OCI-M2 (cell line): ENCODE data around the gene LRRC9.
"Not testable (repeated sequence)": the region's sequence is repeated elsewhere in the genome, so short reads cannot be mapped to it uniquely, and the experiment has no call there.

ENCODE experiments used
- DNase-seq: peaks from one replicate; lab custom pipeline; 2025; ENCODE audit not compliant: unreplicated experiment; lab: John Stamatoyannopoulos, UW

LRRC9 gene

DNA sequence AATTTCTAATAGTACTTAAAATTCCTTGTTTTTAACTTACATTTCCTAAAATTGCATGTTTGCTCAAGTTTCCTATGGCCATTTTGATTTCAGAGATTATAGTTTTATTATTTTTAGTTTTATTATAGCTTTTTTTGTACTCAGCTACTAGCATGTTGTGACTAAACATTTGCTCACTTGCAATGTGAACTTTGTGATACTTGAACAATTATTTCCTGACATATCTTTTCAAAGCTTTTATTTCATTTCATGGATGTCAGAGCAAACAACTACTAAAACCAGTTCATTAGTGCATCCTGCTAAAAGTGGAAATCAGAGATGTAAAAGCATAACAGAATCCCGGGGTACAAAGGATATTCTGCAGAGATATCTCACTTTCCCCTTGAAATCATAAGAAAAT lies 138.1 kb downstream of the LRRC9 start:
- DNase-seq = no peak

DNA sequence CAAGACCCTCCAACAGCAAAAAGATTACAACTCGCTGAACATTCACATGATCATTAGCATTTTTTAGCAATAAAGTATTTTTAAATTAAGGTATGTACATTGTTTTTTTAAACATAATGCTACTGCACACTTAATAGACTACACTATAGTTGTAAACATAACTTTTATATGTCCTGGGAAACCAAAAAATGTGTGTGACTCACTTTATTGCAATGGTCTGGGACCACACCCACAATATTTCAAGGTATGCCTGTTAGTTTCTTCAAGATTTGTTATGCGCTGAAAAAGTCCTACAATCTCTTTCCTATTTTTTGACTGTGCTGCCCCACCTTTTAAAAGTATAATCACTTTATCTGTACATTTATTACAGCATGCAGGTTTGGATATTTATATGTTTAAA lies 141.4 kb downstream of the LRRC9 start:
- DNase-seq = no peak

GRCh38 chr14:60064491-60065072 lies 144.6 kb downstream of the LRRC9 start:
- DNase-seq = no peak

DNA sequence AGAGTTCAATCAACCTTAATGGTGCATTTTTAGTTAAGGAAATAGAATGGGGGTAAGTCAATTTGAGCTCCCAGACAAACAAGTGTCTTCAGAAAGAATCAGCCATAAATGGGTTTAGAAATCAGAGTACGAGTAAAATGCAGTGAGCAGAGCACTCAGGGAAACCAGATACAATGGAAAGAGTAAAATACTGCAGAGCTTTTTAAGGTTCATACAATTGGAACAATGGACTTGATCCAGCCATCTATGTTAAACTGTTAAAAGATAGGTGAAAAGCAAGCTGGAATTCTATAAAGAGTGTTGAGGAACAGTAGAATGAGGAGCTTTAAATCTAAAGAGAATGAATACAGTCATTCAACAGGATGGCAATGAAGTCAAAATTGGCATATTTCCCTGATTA lies 147.9 kb downstream of the LRRC9 start:
- DNase-seq = no peak

DNA sequence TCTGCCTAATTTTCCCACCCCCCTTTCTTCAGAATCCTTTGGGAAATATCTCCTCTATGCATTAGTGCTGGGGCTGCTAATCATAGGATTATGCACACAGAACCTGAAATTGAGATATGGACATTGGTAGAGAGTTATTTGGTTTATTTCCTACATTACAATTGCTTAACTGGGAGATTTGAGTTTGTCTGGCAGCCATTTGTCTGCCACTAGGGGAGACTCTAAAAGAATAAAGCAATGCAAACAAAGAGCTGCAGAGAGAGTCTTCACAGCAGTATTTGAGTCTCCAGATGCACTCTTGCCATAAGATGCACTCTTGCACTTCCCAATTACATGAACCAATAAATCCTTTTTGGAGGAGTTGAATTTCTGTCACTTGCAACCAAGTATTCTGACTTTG lies 159.8 kb downstream of the LRRC9 start:
- DNase-seq = no peak

DNA sequence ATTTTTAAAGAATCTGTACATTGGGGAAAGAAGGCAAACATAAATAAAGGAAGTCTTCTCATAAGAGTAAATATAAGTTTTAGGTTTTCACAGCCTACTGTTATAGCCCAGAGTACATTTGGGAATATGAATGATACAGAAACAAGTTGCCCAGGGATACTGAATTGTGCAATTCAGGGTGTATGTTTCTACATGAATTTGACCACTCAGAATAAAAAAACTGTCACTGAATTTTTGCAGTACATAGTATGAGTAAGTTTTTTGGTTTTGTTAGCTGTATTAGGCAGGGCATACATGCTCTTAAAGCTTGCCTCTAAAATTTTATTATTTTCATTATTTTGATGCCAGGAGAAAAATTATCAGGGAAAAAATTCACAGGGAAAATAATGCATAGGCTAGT lies 165.1 kb downstream of the LRRC9 start:
- DNase-seq = no peak

GRCh38 chr14:60085693-60086092 lies 165.7 kb downstream of the LRRC9 start:
- no peak for DNase-seq

GRCh38 chr14:60087668-60088067 lies 167.7 kb downstream of the LRRC9 start:
- DNase-seq = no peak

DNA sequence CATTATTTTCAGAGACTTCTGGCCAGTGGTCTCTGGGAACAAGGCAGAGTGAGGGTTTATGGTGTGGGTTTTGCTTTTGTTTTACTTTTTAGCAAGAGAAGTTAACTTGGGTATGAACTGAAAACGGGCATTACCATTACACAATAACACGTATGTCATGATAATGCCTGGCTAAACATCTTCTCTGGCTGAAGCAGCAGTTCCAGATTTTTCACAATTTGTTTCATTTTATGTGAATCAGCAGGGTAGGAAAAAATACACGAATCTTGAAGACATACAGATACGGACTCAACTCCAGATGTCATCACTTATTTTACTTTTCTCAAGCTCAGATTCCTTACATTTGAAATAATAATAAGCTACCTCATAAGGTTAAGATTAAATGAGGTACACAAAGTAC lies 169.3 kb downstream of the LRRC9 start:
- DNase-seq = no peak

DNA sequence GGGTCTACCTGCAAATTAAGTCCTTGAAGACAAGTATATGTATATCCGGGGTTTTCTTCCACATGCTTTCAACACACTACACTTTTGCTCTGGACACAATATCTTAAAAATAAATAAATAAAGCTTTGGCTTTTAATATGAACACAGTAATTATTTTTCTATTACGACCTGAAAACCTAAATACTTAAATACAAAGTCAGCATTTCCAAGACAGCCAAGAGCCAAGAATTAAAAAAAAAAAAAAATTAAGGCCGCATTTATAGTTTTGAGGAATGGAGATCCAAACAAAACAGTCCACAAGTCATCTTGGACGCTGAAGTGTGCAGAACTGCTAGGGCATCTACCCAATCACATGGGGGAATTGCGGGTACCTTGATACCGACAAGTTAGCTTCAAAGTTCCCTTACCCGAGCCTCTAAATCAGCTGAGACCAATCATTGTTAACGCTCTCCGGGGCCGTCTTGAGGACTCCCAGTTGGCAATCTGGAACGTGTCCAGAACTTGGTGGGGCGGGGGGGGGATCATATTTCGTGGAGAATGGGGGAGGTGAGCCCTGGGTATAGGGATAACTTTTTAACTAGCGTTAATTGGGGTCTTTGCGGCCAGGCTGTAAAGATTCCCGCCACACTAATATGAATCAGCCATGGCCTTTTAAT lies 171.0 kb downstream of the LRRC9 start:
- DNase-seq = peak; percentile 24

DNA sequence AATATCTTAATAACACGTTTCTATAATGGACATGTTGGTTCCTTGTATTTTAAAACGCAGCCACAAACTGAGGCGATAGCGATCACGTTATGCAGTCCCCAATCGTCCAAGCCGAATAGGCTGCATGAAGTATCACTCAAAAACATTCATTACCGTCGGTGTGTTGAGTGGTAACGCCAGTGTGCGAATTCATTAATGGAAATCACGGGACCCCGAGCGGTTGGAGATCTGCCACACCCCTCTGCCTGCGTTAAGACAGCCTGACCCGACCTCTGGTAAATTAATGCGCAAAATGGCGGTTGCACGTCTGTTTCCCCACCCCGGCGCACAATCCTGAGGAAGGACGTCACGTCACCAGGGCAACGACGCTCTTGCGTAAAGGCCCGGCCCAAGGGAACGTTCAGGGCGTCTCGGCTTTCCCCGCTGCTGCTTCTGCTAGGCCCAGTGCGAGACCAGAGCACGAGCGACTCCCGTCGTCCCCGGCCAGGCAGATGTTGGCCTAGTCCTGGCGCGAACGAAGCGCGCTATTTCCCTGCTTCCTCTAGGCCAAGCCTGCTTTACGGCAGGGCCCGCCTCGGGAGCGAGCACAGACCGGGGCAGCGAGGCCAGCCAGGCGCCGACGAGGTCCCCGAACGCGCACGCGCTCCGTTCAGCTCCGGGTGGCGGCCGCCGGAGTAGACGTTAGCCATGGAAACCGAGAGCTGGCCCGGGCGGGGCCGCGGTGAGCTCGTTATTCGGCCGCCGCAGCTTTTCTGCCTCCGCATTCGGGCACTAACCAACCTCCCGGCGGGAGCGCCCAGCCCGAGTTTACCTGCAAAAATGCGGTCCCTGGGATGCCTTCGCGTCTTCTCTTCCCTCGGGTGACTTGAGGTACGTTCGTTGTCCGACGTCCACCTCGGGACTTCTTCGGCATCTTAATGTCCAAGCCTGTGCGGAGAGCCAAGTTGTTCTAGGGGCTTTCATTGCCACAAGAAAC lies 171.9 kb downstream of the LRRC9 start, which contains the start of gene PCNX4:
Gene PCNX4, plus strand, starts transcription at position 374 of the 976 bp plus-strand sequence. CDS start 15,716 bp downstream, outside the sequence.
- peak; percentile 86 for DNase-seq

DNA sequence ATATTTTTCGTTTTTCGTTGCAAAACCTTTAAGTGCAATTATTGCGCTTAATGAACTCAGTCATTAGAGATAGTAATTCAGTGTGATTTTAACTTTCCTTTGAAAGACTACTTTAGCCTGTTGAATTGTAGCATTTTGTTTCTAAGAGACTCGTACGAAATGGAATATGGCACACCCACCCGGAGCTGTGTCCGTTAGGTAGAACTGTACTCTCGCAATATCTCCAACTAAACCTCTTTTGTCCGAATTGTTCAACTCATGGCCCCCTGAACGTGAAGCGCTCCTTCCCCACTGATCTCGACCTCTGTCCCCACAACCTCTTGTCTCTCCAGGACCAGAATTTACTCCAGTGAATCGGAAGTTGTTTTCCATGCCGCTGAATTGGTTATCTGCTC lies 172.6 kb downstream of the LRRC9 start:
- no peak for DNase-seq

DNA sequence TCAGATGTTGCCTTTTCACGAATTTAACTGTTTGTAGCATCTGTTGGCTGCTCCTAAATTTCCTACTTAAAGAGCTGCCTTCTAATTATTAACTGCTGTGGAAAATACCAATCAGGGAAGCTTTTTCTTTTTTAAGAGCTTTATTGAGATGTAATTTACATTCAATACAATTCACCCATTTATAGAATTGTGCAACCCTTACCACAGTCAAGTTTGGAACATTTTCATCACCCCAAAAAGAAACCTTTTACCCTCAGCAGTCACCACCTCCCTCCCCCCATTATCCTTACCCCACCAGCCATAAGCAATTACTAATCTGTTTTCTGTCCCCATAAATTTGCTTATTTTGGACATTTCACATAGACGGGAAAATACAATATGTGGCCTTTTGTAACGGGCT lies 173.1 kb downstream of the LRRC9 start:
- DNase-seq = no peak

- DNase-seq = no peak
Measured at GRCh38 chr14:60093606-60094005, 173.7 kb downstream of the LRRC9 start.

DNA sequence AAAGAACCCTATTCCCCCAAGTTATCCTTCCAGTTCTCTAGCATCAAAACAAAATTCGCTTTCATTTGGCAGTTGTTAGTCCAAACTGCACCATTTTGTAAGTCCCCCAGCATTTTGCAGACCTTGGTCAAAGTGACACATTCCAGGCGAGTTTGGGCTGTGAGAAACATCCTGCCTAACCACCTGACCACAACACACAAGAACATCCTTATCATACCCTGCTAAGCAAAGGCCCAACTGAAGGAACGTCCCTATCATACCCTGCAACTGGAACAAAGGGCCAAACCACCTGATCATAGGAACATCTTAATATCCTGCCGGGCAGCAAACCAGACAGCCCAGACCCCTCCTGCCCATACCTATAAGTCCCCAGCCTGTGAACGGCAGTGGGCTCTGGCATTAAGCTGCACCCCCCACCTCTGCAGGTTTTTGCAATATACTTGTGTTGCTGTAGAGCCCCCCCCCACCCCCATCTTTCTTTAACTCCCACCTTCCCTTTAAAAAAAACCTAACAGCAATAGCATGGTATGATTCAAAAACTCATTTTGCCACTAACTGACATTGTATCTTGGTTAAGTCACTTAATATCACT lies 174.5 kb downstream of the LRRC9 start:
- peak; percentile 53 for DNase-seq

DNA sequence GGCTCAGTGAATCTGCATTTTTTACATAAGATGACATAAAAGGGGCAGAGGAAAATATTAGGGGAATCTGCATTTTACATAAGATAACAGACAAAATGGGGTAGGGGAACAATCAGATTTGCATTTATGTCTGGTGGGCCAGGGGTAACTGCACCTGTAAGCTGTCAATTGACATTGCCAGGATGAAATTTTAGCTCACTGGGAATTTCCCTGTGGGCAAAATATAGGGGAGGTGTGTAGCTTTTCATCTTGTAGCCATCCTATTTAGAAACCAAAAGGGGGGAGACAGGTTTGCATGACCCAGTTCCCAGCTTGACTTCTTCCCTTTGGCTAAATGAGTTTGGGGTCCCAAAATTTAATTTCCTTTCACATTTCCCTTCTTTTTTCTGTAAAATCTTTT lies 175.3 kb downstream of the LRRC9 start:
- DNase-seq = no peak

DNA sequence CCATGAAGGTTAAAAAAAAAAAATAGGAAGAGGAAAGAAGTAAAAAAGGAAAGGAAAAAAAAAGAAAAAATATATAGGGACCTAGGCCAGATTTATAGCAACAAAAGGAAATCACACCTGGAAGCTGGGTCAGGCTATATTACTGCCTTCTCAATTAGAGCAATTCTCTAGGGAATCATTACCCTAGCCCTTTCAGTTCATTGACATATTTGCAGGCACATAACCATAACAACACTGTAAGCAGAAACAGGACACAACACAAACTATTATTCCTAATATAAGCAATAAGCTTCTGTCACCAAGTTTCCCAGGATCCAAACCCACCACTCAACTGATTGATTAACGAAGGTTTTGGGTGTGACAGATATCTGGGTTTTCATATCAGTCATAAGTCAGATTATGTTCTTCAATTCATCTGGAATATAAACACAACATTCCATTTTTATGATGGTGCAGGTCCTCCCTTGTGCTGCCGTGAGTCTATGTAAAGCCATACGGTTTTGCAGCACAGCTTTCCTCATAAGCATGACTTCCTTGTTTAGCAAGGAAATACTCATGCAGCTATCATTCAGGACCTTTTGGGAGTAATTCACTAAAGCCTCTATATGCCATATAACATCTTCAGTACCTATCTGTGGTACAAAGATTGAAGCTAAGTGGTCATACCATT lies 176.0 kb downstream of the LRRC9 start:
- DNase-seq = no peak

- no peak for DNase-seq
Measured at GRCh38 chr14:60097974-60098373, 178.0 kb downstream of the LRRC9 start.

DNA sequence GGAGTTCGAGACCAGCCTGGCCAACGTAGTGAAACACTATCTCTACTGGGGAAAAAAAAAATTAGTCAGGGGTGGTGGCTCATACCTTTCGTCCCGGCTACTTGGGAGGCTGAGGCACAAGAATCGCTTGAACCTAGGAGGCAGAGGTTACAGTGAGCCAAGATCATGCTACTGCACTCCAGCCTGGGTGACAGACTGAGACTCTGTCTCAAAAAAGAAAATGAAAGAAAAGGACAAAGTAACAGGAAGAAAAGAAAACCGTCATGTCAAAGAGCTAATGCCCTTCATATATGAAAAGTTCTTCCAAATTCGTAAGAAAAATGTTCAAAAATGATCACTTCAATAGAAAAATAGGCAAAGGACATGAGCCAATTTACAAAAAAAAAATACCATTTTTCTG lies 179.9 kb downstream of the LRRC9 start:
- not testable (repeated sequence) for DNase-seq

- DNase-seq = no peak
Measured at GRCh38 chr14:60101786-60102185, 181.8 kb downstream of the LRRC9 start.

- no peak for DNase-seq
Measured at GRCh38 chr14:60102389-60102788, 182.4 kb downstream of the LRRC9 start.
